KMS-11 (cell line): ENCODE results near the gene P2RX1.

Experiments
- H2AFZ ChIP-seq: fragments of 200-600 bp; sonication (generic); 2 replicates; pipeline ENCODE4 v1.6.1; 2016; ENCODE audit warnings: antibody characterized with exemption, mixed run types, low read depth
- H3K27ac ChIP-seq: fragments of 200-600 bp; sonication (generic); 2 replicates; pipeline ENCODE4 v1.6.1; 2016; ENCODE audit warnings: mild to moderate bottlenecking, mixed run types
- H3K27me3 ChIP-seq: fragments of 200-600 bp; sonication (generic); 2 replicates; pipeline ENCODE4 v1.6.1; 2017; ENCODE audit warnings: mild to moderate bottlenecking, low read depth, mixed run types, moderate library complexity; ENCODE audit not compliant: insufficient read depth
- H3K36me3 ChIP-seq: fragments of 200-600 bp; sonication (generic); 2 replicates; pipeline ENCODE4 v1.6.1; 2017; ENCODE audit warnings: mild to moderate bottlenecking, mixed run types; ENCODE audit not compliant: insufficient read depth
- H3K4me1 ChIP-seq: fragments of 200-600 bp; sonication (generic); 2 replicates; pipeline ENCODE4 v1.6.1; 2016; ENCODE audit warnings: mild to moderate bottlenecking, low read depth, mixed run types; ENCODE audit not compliant: poor library complexity, severe bottlenecking
- H3K4me2 ChIP-seq: fragments of 200-600 bp; sonication (generic); 2 replicates; pipeline ENCODE4 v1.7.0; 2016; ENCODE audit warnings: mild to moderate bottlenecking, mixed run types
- H3K4me3 ChIP-seq: fragments of 200-600 bp; sonication (generic); IDR thresholded peaks from 2 replicates; pipeline ENCODE4 v1.6.1; 2017; ENCODE audit warnings: low read depth, low read length, mixed read lengths; ENCODE audit not compliant: insufficient read depth
- H3K79me2 ChIP-seq: fragments of 200-600 bp; sonication (generic); 2 replicates; pipeline ENCODE4 v1.6.1; 2016; ENCODE audit warnings: low read depth, mixed run types; ENCODE audit not compliant: insufficient read depth
- H3K9ac ChIP-seq: fragments of 200-600 bp; sonication (generic); 2 replicates; pipeline ENCODE4 v1.6.1; 2016; ENCODE audit warnings: mild to moderate bottlenecking, mixed run types
- H4K20me1 ChIP-seq: fragments of 200-600 bp; sonication (generic); 2 replicates; pipeline ENCODE4 v1.6.1; 2016; ENCODE audit warnings: mild to moderate bottlenecking, mixed run types; ENCODE audit not compliant: insufficient read depth
- TF ChIP-seq, protein P1 (sequence below): fragments of 200-600 bp; sonication (generic); conservative IDR thresholded peaks from 2 replicates; pipeline ENCODE4 v1.6.1; 2017; ENCODE audit warnings: low read depth, mild to moderate bottlenecking, antibody characterized with exemption, low read length, moderate library complexity, mixed read lengths

P2RX1 gene

DNA sequence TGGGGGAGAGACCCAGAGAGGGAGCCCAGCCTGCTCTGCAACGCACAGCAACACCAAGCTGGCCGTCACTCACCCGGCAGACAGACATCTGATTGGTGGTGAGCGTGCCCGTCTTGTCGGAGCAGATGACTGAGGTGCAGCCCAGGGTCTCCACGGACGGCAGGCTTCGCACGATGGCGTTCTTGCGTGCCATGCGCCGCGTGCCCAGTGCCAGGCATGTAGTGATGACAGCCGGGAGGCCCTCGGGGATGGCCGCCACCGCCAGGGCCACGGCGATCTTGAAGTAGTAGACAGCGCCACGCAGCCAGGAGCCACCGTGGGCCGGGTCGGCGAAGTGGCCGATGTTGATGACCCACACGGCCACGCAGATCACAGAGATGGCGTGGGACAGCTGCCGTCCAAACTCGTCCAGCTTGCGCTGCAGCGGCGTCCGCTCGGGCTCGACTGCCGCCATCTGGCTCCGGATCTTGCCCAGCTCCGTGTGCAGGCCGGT is 31.1 kb upstream of the P2RX1 start:
- TF ChIP-seq, protein P1, sequence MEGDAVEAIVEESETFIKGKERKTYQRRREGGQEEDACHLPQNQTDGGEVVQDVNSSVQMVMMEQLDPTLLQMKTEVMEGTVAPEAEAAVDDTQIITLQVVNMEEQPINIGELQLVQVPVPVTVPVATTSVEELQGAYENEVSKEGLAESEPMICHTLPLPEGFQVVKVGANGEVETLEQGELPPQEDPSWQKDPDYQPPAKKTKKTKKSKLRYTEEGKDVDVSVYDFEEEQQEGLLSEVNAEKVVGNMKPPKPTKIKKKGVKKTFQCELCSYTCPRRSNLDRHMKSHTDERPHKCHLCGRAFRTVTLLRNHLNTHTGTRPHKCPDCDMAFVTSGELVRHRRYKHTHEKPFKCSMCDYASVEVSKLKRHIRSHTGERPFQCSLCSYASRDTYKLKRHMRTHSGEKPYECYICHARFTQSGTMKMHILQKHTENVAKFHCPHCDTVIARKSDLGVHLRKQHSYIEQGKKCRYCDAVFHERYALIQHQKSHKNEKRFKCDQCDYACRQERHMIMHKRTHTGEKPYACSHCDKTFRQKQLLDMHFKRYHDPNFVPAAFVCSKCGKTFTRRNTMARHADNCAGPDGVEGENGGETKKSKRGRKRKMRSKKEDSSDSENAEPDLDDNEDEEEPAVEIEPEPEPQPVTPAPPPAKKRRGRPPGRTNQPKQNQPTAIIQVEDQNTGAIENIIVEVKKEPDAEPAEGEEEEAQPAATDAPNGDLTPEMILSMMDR, result no peak
- H3K27ac ChIP-seq, result no peak overlapping the region
- no peak overlapping the region for H3K4me2 ChIP-seq
- H3K27me3 ChIP-seq, result no peaks in the 10 kb centered on the region
- H3K9ac ChIP-seq, result no peak overlapping the region
- H3K79me2 ChIP-seq, result no peaks in the 10 kb centered on the region
- no peak overlapping the region for H2AFZ ChIP-seq
- H3K4me1 ChIP-seq, result no peaks in the 10 kb centered on the region
- no peak overlapping the region for H3K4me3 ChIP-seq
- no peaks in the 10 kb centered on the region for H3K36me3 ChIP-seq
- no peaks in the 10 kb centered on the region for H4K20me1 ChIP-seq

DNA sequence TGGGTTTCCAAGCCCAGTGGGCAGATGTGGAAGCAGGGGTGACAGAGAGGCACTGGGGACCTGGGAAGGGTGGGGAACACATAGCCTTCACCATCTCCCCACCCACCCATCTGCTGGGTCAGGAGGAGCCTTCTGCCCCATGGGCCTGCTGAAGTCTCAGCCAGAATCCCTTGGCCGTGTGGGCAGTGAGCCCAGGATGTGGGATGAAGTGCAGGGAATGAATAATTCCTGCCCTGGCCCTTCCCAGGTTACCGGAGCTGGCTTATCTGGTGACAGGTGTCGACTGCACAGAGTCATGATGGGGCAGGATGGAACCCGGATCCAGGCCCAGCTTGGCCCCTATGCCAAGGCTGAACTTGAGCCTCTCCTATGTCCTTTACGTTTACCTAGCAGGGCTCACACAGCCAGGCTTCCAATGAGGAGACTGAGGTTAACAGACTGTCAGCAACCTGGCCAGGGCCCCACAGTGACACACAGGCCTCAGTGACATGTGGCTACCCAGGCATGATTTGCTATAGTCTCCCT is 30.5 kb upstream of the P2RX1 start:
- no peaks in the 10 kb centered on the region for H3K27me3 ChIP-seq
- no peak overlapping the region for H3K4me3 ChIP-seq
- H4K20me1 ChIP-seq, result no peaks in the 10 kb centered on the region
- no peaks in the 10 kb centered on the region for H3K36me3 ChIP-seq
- no peak overlapping the region for H3K27ac ChIP-seq
- no peak overlapping the region for H3K9ac ChIP-seq
- no peak overlapping the region for H3K4me2 ChIP-seq
- TF ChIP-seq, protein P1, result no peak
- no peaks in the 10 kb centered on the region for H3K79me2 ChIP-seq
- no peaks in the 10 kb centered on the region for H3K4me1 ChIP-seq
- H2AFZ ChIP-seq, result no peak overlapping the region

DNA sequence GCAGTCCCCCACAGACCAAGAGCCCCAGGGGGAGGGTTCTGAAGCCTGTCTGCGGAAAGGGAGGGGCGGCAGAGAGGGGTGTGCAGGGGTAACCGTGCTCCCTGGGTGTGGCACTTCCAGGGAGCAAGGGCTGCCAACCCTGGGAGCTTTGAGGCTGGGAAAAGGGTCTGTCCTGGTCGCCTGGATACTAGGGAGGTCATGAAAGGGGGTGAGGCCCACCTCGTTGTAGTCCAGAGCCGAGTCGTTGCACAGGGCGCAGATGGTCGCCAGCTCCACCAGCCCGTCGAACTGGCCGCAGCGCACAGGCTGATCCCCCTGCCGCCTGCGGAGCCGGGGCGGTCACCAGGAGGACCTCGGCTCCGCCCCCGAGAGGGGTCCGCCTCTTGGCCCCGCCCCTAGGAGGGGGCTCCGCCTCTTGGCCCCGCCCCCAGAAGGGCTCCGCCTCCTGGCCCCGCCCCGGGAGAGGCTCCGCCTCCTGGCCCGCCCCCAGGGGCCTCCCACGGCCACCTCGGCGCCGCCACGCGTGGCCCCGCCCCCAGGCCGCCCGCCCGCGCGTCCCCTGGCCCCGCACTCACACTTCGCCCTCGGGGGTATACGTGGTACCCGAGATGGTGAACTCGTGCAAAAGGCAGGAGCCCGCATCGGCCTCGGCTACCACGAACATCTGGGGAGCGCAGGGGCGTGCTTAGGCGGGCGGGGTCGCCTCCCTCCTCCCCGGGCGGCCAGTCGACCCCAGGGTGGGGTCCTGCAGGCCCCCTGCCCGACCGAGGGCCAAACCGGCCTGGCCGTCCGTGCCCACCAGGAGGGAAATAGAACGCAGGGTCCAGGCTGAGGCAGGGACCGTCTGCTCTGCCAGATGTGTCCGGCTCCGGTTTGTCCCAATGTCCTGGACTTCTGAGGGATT is 28.5 kb upstream of the P2RX1 start:
- Histone ChIP-seq H3K4me3 (no peak overlapping the region), H3K4me1 (no peaks in the 10 kb centered on the region), H3K27ac (no peak overlapping the region), H2AFZ (no peak overlapping the region), H3K79me2 (no peaks in the 10 kb centered on the region), H3K9ac (no peak overlapping the region), H4K20me1 (no peaks in the 10 kb centered on the region), H3K27me3 (no peaks in the 10 kb centered on the region), H3K4me2 (no peak overlapping the region), H3K36me3 (no peaks in the 10 kb centered on the region)
- TF ChIP-seq, protein P1, result no peak

DNA sequence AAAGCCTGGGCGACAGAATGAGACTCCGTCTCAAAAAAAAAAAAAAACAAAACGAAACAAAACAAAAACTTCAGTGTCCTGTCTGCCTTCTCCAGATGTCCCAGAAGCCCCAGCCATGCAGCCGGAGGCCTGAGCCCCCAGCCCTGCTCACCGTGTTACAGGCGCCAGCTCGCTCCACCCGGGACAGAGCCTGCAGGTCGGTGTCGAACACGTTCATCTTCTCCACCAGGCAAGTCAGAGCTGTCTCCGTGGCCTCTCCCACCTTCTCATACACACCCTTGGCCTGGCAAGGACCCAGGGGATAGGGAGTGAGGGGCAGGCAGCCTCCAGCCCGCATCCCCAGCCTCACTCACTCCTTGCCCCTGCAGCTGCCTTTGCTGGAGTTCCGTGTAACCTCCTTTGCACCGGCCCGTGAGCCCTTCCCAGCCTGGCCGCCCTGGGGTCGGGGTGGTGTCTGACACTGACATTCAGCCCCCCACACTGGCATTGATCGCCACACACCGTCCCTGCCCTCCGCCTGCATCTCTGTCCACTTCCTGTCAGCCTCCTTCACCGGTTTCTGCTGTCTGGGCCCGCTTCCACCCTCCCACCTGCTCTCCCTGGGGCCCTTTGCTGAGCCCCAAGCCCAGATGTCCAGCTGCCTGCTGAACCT is 27.1 kb upstream of the P2RX1 start:
- no peaks in the 10 kb centered on the region for H3K4me1 ChIP-seq
- no peaks in the 10 kb centered on the region for H4K20me1 ChIP-seq
- no peaks in the 10 kb centered on the region for H3K36me3 ChIP-seq
- no peaks in the 10 kb centered on the region for H3K79me2 ChIP-seq
- no peak overlapping the region for H3K9ac ChIP-seq
- H3K4me2 ChIP-seq, result no peak overlapping the region
- no peaks in the 10 kb centered on the region for H3K27me3 ChIP-seq
- no peak overlapping the region for H3K27ac ChIP-seq
- no peak overlapping the region for H2AFZ ChIP-seq
- TF ChIP-seq, protein P1, result no peak
- H3K4me3 ChIP-seq, result no peak overlapping the region
